H1 (cell line): ENCODE results near the gene PFKFB3. TPM values are rescaled to one million over a fixed set of nuclear protein-coding genes. Genes with fewer than 3 reads are reported as not detected.

ENCODE experiments used
- CTCF ChIA-PET: fragments of 300-600 bp; sonication (Branson Sonifier 250); formaldehyde crosslinking; loops from one replicate; lab custom pipeline; 2021; ENCODE audit not compliant: partially characterized antibody; lab: Charles Lee
- POLR2A ChIA-PET: fragments of 300-600 bp; sonication (Branson Sonifier 250); formaldehyde crosslinking; loops from one replicate; lab custom pipeline; 2021; ENCODE audit warnings: inconsistent platforms; ENCODE audit not compliant: partially characterized antibody; lab: Charles Lee
- DNase-seq, 2 experiments: peaks; one replicate each; pipeline versions ENCODE4 v3.0.0 to v3.0.0-alpha.2; 2010 to 2022; ENCODE audit warnings: low spot score in 2 of 2, low read depth in 1 of 2, mixed read lengths in 1 of 2
- FAIRE-seq: peaks from 2 replicates; lab custom pipeline; 2011; peaks lifted over from hg19 to GRCh38; lab: Jason Lieb, UNC
- H2AFZ ChIP-seq: 2 replicates; pipeline ENCODE4 v1.8.1; 2012; ENCODE audit warnings: low read length, inconsistent platforms
- H2AK5ac ChIP-seq: 2 replicates; pipeline ENCODE4 v1.6.1; 2013; ENCODE audit warnings: low read depth, low read length
- H2BK120ac ChIP-seq: replicated peaks from 2 replicates; pipeline ENCODE3; 2013; ENCODE audit warnings: low read depth, low read length, inconsistent platforms
- H2BK12ac ChIP-seq: 2 replicates; pipeline ENCODE4 v1.6.1; 2013; ENCODE audit warnings: low read depth, low read length
- H2BK15ac ChIP-seq: 2 replicates; pipeline ENCODE4 v1.6.1; 2013; ENCODE audit warnings: low read length
- H2BK20ac ChIP-seq: 2 replicates; pipeline ENCODE4 v1.6.1; 2013; ENCODE audit warnings: low read length
- H2BK5ac ChIP-seq: 2 replicates; pipeline ENCODE4 v1.6.1; 2013; ENCODE audit warnings: low read depth, low read length
- H3K14ac ChIP-seq: 2 replicates; pipeline ENCODE4 v1.6.1; 2013; ENCODE audit warnings: inconsistent platforms; ENCODE audit not compliant: insufficient read length
- H3K18ac ChIP-seq: 2 replicates; pipeline ENCODE4 v1.6.1; 2013; ENCODE audit warnings: low read length; ENCODE audit errors: extremely low read depth
- H3K23ac ChIP-seq: 2 replicates; pipeline ENCODE4 v1.6.1; 2013; ENCODE audit warnings: inconsistent platforms; ENCODE audit not compliant: insufficient read length
- H3K23me2 ChIP-seq: 2 replicates; pipeline ENCODE4 v1.6.1; 2013; ENCODE audit warnings: low read depth, low read length
- H3K27ac ChIP-seq: 2 replicates; pipeline ENCODE4 v1.6.1; 2011; ENCODE audit warnings: low read depth, low read length, inconsistent platforms
- H3K27me3 ChIP-seq, 4 experiments: replicated peaks in 1 of 4; 1 replicate in 1 of 4; 2 replicates in 3 of 4; pipeline versions ENCODE4 v1.6.1 to v1.8.1; 2011 to 2013; ENCODE audit warnings: low read length in 3 of 4, mild to moderate bottlenecking in 3 of 4, inconsistent platforms in 2 of 4, mixed read lengths in 2 of 4, moderate library complexity in 1 of 4; ENCODE audit not compliant: control insufficient read depth in 3 of 4, insufficient read depth in 3 of 4; ENCODE audit errors: extremely low read depth in 1 of 4
- H3K36me3 ChIP-seq, 4 experiments: 2 replicates each; pipeline versions ENCODE4 v1.6.1 to v1.8.1; 2011 to 2013; ENCODE audit warnings: mild to moderate bottlenecking in 4 of 4, low read length in 3 of 4, moderate library complexity in 2 of 4, control low read depth in 1 of 4, inconsistent platforms in 1 of 4; ENCODE audit not compliant: insufficient read depth in 4 of 4, control insufficient read depth in 2 of 4
- H3K4ac ChIP-seq: replicated peaks from 2 replicates; pipeline ENCODE3; 2013; ENCODE audit warnings: low read length, low read depth, mixed read lengths, inconsistent platforms; ENCODE audit not compliant: insufficient read length
- H3K4me1 ChIP-seq, 4 experiments: replicated peaks in 1 of 4; 1 replicate in 1 of 4; 2 replicates in 3 of 4; pipeline versions ENCODE4 v1.6.1 to v1.8.1; 2011 to 2013; ENCODE audit warnings: low read length in 3 of 4, inconsistent platforms in 2 of 4, mixed read lengths in 1 of 4; ENCODE audit not compliant: insufficient read depth in 4 of 4, control insufficient read depth in 3 of 4
- H3K4me2 ChIP-seq, 2 experiments: 2 replicates each; pipeline versions ENCODE4 v1.6.1 to v1.8.1; 2011 to 2013; ENCODE audit warnings: low read depth in 2 of 2, low read length in 2 of 2, control low read depth in 1 of 2, inconsistent platforms in 1 of 2, mild to moderate bottlenecking in 1 of 2; ENCODE audit not compliant: insufficient read depth in 1 of 2
- H3K4me3 ChIP-seq, 4 experiments: fragments of 200-600, 300-600 bp in 1 of 4; sonication (generic), shearing (Covaris generic), sonication (Bioruptor Twin) in 1 of 4; 2 replicates each; pipeline versions ENCODE4 v1.5.1 to v1.8.1; 2011 to 2016; ENCODE audit warnings: low read length in 4 of 4, low read depth in 3 of 4, control low read depth in 2 of 4, inconsistent platforms in 2 of 4, mild to moderate bottlenecking in 2 of 4, mixed read lengths in 1 of 4, moderate library complexity in 1 of 4; ENCODE audit not compliant: insufficient read depth in 2 of 4; ENCODE audit errors: extremely low read depth in 1 of 4
- H3K56ac ChIP-seq: replicated peaks from 2 replicates; pipeline ENCODE3; 2013; ENCODE audit warnings: low read depth, mild to moderate bottlenecking, mixed read lengths, low read length, inconsistent platforms; ENCODE audit not compliant: insufficient read length
- H3K79me1 ChIP-seq: 2 replicates; pipeline ENCODE4 v1.6.1; 2013; ENCODE audit warnings: low read depth, low read length, control low read depth
- H3K79me2 ChIP-seq, 2 experiments: 2 replicates each; pipeline versions ENCODE4 v1.6.1 to v1.8.1; 2012 to 2013; ENCODE audit warnings: low read length in 2 of 2, mild to moderate bottlenecking in 2 of 2, inconsistent platforms in 1 of 2; ENCODE audit not compliant: insufficient read depth in 2 of 2, control insufficient read depth in 1 of 2
- H3K9ac ChIP-seq, 4 experiments: replicated peaks in 1 of 4; 1 replicate in 1 of 4; 2 replicates in 3 of 4; pipeline versions ENCODE4 v1.6.1 to v1.8.1; 2011 to 2013; ENCODE audit warnings: low read depth in 3 of 4, low read length in 3 of 4, control low read depth in 2 of 4, mild to moderate bottlenecking in 2 of 4, moderate library complexity in 2 of 4, inconsistent platforms in 1 of 4; ENCODE audit errors: extremely low read depth in 1 of 4
- H3K9me3 ChIP-seq, 2 experiments: 2 replicates each; pipeline versions ENCODE4 v1.6.1 to v1.8.1; 2012 to 2013; ENCODE audit warnings: mild to moderate bottlenecking in 2 of 2, moderate library complexity in 2 of 2, control low read depth in 1 of 2, inconsistent platforms in 1 of 2, low read depth in 1 of 2, low read length in 1 of 2, mixed read lengths in 1 of 2; ENCODE audit not compliant: insufficient read depth in 2 of 2
- H4K20me1 ChIP-seq, 2 experiments: replicated peaks in 1 of 2; 2 replicates each; pipeline versions ENCODE3 to v1.8.1; 2011 to 2013; ENCODE audit warnings: inconsistent platforms in 2 of 2, low read length in 2 of 2, mild to moderate bottlenecking in 1 of 2; ENCODE audit not compliant: insufficient read depth in 2 of 2, control insufficient read depth in 1 of 2
- H4K5ac ChIP-seq: 2 replicates; pipeline ENCODE4 v1.6.1; 2013; ENCODE audit warnings: low read length, low read depth, mixed read lengths, inconsistent platforms; ENCODE audit not compliant: insufficient read length
- H4K8ac ChIP-seq: 2 replicates; pipeline ENCODE4 v1.8.0; 2013; ENCODE audit warnings: mild to moderate bottlenecking, moderate library complexity, low read length, inconsistent platforms; ENCODE audit not compliant: insufficient read depth; ENCODE audit errors: extremely low read depth
- H4K91ac ChIP-seq: replicated peaks from 2 replicates; pipeline ENCODE3; 2013; ENCODE audit warnings: low read length, mixed read lengths, inconsistent platforms; ENCODE audit not compliant: insufficient read length
- BRCA1 ChIP-seq: IDR thresholded peaks from 2 replicates; pipeline ENCODE4 v1.6.1; 2012; ENCODE audit warnings: low read depth, low read length, improper control_type of control experiment
- EGR1 ChIP-seq: IDR thresholded peaks from 2 replicates; pipeline ENCODE4 v1.6.1; 2011; ENCODE audit warnings: low read depth, low read length, borderline replicate concordance
- KDM5A ChIP-seq: fragments of 200-600 bp; IDR thresholded peaks from 2 replicates; pipeline ENCODE4 v1.7.1; 2012; ENCODE audit warnings: mild to moderate bottlenecking, low read length, inconsistent platforms, mixed read lengths
- POU5F1 ChIP-seq: IDR thresholded peaks from 2 replicates; pipeline ENCODE4 v1.6.1; 2011; ENCODE audit warnings: low read depth, mild to moderate bottlenecking, low read length, moderate library complexity
- RBBP5 ChIP-seq: IDR thresholded peaks from 2 replicates; pipeline ENCODE4 v1.7.1; 2012; ENCODE audit warnings: low read depth, mild to moderate bottlenecking, inconsistent platforms, low read length, moderate library complexity, borderline replicate concordance
- RFX5 ChIP-seq: IDR thresholded peaks from 2 replicates; pipeline ENCODE4 v1.6.1; 2011; ENCODE audit warnings: low read depth, low read length, improper control_type of control experiment, borderline replicate concordance
- SP1 ChIP-seq: IDR thresholded peaks from 2 replicates; pipeline ENCODE4 v1.6.1; 2011; ENCODE audit warnings: low read depth, low read length
- SRF ChIP-seq: IDR thresholded peaks from 2 replicates; pipeline ENCODE4 v1.6.1; 2011; ENCODE audit warnings: mild to moderate bottlenecking, low read depth, low read length, moderate library complexity
- WGBS, 2 experiments: shearing (Covaris generic) in 1 of 2; methylation state at CpG; one replicate each; pipeline versions ENCODE4 v1.1.6 to v1.1.7; 2013 to 2015; ENCODE audit warnings: low lambda C conversion rate in 2 of 2, mixed read lengths in 2 of 2, inconsistent platforms in 1 of 2, low coverage in 1 of 2, missing lambda C conversion rate in 1 of 2; ENCODE audit not compliant: insufficient replicate concordance in 2 of 2, insufficient coverage in 1 of 2, insufficient read length in 1 of 2; ENCODE audit errors: extremely low coverage in 1 of 2, missing lambda C conversion rate in 1 of 2; 5-methylcytosine and 5-hydroxymethylcytosine counted together
- polyA plus RNA-seq, 7 experiments: library from polyadenylated mRNA; depleted of rRNA in 3 of 7; stranded (reverse) in 5 of 7; unstranded in 2 of 7; fragments of >200 nt in 5 of 7; fragments of 200-250 nt in 2 of 7; gene quantifications; 1 replicate in 5 of 7; 2 replicates in 1 of 7; 4 replicates in 1 of 7; pipeline versions ENCODE4 v1.2.1 to v1.2.3, GENCODE V29; 2011 to 2013; ENCODE audit warnings: missing spikeins in 2 of 7, mixed read lengths in 2 of 7
- total RNA-seq: library from RNA; stranded (reverse); fragmentation: NEBNext Ultra II Directional; extraction: Animal tissue kit (Norgen Biotek cat#: 25700); gene quantifications from 2 replicates; pipeline ENCODE4 v1.2.1, GENCODE V29; 2021
- TF ChIP-seq, protein P1 (sequence below): IDR thresholded peaks from 2 replicates; pipeline ENCODE4 v1.6.1; 2011; ENCODE audit warnings: low read depth, mild to moderate bottlenecking, low read length; ENCODE audit not compliant: insufficient read depth
- TF ChIP-seq, protein P2 (sequence below): IDR thresholded peaks from 2 replicates; pipeline ENCODE4 v1.6.1; 2012; ENCODE audit warnings: inconsistent platforms
- TF ChIP-seq, protein P3 (sequence below): IDR thresholded peaks from 2 replicates; pipeline ENCODE4 v1.6.1; 2011; ENCODE audit warnings: low read length, improper control_type of control experiment

PFKFB3 gene
- total and polyA plus RNA-seq, 2 of the 8 experiments (the other 6 are each of a cell fraction or from before 2014, with no cell fraction given): 15.6 to 32.0 TPM

DNA sequence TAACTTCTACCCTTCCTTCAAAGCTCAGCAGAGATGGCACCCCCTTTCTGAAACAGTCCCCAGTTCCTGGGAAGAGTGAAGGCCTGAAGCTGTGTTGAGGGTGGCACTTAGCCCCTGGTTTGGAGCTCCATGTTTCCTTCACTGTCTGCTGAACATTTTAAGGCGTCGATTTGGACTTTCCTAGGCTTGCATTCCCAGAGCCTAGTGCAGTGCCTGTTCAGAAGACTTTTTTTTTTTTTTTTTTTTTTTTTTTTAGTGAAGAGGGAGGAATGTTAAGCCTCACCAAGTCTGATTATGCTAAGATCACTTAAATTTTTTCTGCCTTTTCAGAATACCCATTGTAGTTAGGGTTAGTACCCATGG lies 97.0 kb downstream of the PFKFB3 start:
- Histone ChIP-seq H3K4me2 (no peak overlapping the region), H2BK20ac (no peak overlapping the region), H4K91ac (no peak overlapping the region), H3K23me2 (no peaks in the 10 kb centered on the region), H3K14ac (no peak overlapping the region), H4K5ac (no peak overlapping the region), H3K9me3 (no peaks in the 10 kb centered on the region), H3K56ac (no peak overlapping the region), H3K23ac (no peak overlapping the region), H3K9ac (no peak overlapping the region), H2BK5ac (no peak overlapping the region), H2AK5ac (no peak overlapping the region), H3K79me2 (no peaks in the 10 kb centered on the region), H2BK15ac (no peak overlapping the region), H3K18ac (no peak overlapping the region), H4K20me1 (no peaks in the 10 kb centered on the region), H3K27me3 (no peaks in the 10 kb centered on the region), H4K8ac (no peak overlapping the region; the same call in 1 of the 2 replicates), H2AFZ (no peak overlapping the region), H3K27ac (no peak overlapping the region), H3K79me1 (no peaks in the 10 kb centered on the region), H3K36me3 (no peaks in the 10 kb centered on the region), H3K4me3 (no peak overlapping the region), H2BK120ac (no peak overlapping the region), H2BK12ac (no peak overlapping the region), H3K4ac (no peak overlapping the region), H3K4me1 (peaks cover 0 to 3% (median 0%) of the 10 kb centered on the region in 4 experiments; a peak in 2 of 7 replicates)
- 83% methylated on average over 2 of the region's 2 CpGs; no CpG with 5 or more reads in 1 of the 2 experiments for WGBS, 2 experiments
- CTCF ChIA-PET: interaction anchor here (1.0 to 1.4 kb wide), 3 partner anchors 14 to 102 kb away, joined by 3 to 7 read pairs (median 5); partner anchors contain the start of gene PFKFB3
- DNase-seq (no peak), FAIRE-seq (no peak)
- POLR2A ChIA-PET: no interaction called here
- TF ChIP-seq RFX5 (no peak), RBBP5 (no peak), EGR1 (no peak), BRCA1 (no peak), SP1 (no peak), POU5F1 (no peak), KDM5A (no peak), SRF (no peak)
- TF ChIP-seq, protein P1, sequence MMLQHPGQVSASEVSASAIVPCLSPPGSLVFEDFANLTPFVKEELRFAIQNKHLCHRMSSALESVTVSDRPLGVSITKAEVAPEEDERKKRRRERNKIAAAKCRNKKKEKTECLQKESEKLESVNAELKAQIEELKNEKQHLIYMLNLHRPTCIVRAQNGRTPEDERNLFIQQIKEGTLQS: no peak
- TF ChIP-seq, protein P2, sequence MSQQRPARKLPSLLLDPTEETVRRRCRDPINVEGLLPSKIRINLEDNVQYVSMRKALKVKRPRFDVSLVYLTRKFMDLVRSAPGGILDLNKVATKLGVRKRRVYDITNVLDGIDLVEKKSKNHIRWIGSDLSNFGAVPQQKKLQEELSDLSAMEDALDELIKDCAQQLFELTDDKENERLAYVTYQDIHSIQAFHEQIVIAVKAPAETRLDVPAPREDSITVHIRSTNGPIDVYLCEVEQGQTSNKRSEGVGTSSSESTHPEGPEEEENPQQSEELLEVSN: no peak
- TF ChIP-seq, protein P3, sequence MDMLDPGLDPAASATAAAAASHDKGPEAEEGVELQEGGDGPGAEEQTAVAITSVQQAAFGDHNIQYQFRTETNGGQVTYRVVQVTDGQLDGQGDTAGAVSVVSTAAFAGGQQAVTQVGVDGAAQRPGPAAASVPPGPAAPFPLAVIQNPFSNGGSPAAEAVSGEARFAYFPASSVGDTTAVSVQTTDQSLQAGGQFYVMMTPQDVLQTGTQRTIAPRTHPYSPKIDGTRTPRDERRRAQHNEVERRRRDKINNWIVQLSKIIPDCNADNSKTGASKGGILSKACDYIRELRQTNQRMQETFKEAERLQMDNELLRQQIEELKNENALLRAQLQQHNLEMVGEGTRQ: no peak
